ENCODE measurements around the gene MMP3. TPM values are rescaled to one million over a fixed set of nuclear protein-coding genes. Genes with fewer than 3 reads are reported as not detected.

The MMP3 gene
- total RNA-seq, 2 donors from 2014 or later = 0.41 TPM; not detected in 1

- H3K4me3 ChIP-seq = no peak overlapping the region
- H3K36me3 ChIP-seq = no peaks in the 10 kb centered on the region
- H3K27ac ChIP-seq = no peak overlapping the region
- H3K9me3 ChIP-seq = no peaks in the 10 kb centered on the region
- H3K4me1 ChIP-seq (replicated peaks) = no peaks in the 10 kb centered on the region
- TF ChIP-seq, protein P1, sequence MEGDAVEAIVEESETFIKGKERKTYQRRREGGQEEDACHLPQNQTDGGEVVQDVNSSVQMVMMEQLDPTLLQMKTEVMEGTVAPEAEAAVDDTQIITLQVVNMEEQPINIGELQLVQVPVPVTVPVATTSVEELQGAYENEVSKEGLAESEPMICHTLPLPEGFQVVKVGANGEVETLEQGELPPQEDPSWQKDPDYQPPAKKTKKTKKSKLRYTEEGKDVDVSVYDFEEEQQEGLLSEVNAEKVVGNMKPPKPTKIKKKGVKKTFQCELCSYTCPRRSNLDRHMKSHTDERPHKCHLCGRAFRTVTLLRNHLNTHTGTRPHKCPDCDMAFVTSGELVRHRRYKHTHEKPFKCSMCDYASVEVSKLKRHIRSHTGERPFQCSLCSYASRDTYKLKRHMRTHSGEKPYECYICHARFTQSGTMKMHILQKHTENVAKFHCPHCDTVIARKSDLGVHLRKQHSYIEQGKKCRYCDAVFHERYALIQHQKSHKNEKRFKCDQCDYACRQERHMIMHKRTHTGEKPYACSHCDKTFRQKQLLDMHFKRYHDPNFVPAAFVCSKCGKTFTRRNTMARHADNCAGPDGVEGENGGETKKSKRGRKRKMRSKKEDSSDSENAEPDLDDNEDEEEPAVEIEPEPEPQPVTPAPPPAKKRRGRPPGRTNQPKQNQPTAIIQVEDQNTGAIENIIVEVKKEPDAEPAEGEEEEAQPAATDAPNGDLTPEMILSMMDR (IDR thresholded peaks at IDR 0.05) = no peak
- no peaks in the 10 kb centered on the region for H3K27me3 ChIP-seq (replicated peaks; ENCODE audit: insufficient read depth)
- DNase-seq (ENCODE audit: low spot score) = no peak
- WGBS = 92% methylated on average over 2 of the region's 2 CpGs
- intact Hi-C loops (cut with DNase I) = loop anchor here (10.0 kb wide), 1 partner anchor 108 kb away; no protein-coding TSS in a partner anchor
Observed at GRCh38 chr11:102837156-102837555, 6.3 kb downstream of the MMP3 start.

GRCh38 chr11:102836290-102836875 is 7.0 kb downstream of the MMP3 start:
- H3K4me1 ChIP-seq (replicated peaks) = no peaks in the 10 kb centered on the region
- no peak overlapping the region for H3K4me3 ChIP-seq
- TF ChIP-seq, protein P1 (IDR thresholded peaks at IDR 0.05) = no peak
- intact Hi-C loops (cut with DNase I) = loop anchor here (10.0 kb wide), 1 partner anchor 108 kb away; no protein-coding TSS in a partner anchor
- no peaks in the 10 kb centered on the region for H3K36me3 ChIP-seq
- DNase-seq (ENCODE audit: low spot score) = no peak
- no peaks in the 10 kb centered on the region for H3K9me3 ChIP-seq
- no peaks in the 10 kb centered on the region for H3K27me3 ChIP-seq (replicated peaks; ENCODE audit: insufficient read depth)
- no peak overlapping the region for H3K27ac ChIP-seq
- WGBS = 11% methylated on average over 3 of the region's 3 CpGs

DNA sequence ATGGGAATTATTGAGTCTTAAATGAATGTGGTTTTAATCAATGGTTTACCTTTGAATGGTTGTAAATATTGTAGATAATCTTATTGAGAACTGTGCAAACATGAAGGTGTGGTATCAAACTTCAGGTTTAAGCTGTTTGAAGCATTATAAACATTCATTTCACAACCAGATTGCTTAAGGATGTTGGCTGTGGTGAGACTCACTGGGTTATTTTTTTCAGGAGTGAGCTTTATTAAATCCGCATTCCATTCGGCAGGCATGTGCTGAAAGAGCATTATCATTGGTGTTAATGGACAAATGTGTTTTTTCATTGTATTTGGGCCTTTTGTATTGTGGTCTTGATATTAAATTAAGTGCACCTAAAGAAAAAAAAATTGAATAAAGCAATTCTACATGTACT is 9.7 kb downstream of the MMP3 start:
- TF ChIP-seq, protein P1 (IDR thresholded peaks at IDR 0.05) = no peak
- no peak for TF ChIP-seq POLR2A (IDR thresholded peaks at IDR 0.05)
- TF ChIP-seq POLR2AphosphoS5 (IDR thresholded peaks at IDR 0.05) = no peak
- no peaks in the 10 kb centered on the region for H3K4me1 ChIP-seq (replicated peaks)
- WGBS = 84% methylated on average over 2 of the region's 2 CpGs
- H3K27ac ChIP-seq = no peak overlapping the region
- intact Hi-C loops (cut with DNase I) = loop anchor here (10.0 kb wide), 1 partner anchor 111 kb away; no protein-coding TSS in a partner anchor
- H3K9me3 ChIP-seq = no peaks in the 10 kb centered on the region
- DNase-seq (ENCODE audit: low spot score) = no peak
- no peak overlapping the region for H3K4me3 ChIP-seq
- H3K27me3 ChIP-seq (replicated peaks; ENCODE audit: insufficient read depth) = no peaks in the 10 kb centered on the region
- H3K36me3 ChIP-seq = no peaks in the 10 kb centered on the region

DNA sequence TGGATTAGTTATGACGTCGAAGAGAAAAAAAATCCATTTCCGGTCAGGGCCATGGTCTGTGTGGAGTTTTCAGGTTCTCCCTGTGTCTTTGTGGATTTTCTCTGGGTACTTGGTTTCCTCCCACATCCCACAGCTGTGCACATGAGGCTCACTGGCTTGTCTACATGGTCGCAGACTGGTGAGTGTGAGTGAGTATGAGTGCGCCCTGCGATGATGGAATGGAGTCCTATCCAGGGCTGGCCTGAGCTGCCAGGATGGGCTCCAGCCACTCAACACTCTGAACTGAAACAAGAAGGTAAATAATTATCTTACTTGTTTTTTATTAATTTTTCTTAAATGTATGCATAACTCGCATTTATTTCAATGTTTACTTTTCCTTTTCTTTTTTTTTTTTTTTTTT is 10.8 kb downstream of the MMP3 start:
- no peaks in the 10 kb centered on the region for H3K4me1 ChIP-seq (replicated peaks)
- H3K27me3 ChIP-seq (replicated peaks; ENCODE audit: insufficient read depth) = no peaks in the 10 kb centered on the region
- intact Hi-C loops (cut with DNase I) = loop anchor here (10.0 kb wide), 1 partner anchor 112 kb away; no protein-coding TSS in a partner anchor
- H3K9me3 ChIP-seq = no peaks in the 10 kb centered on the region
- no peak overlapping the region for H3K27ac ChIP-seq
- TF ChIP-seq POLR2AphosphoS5 (IDR thresholded peaks at IDR 0.05) = no peak
- TF ChIP-seq, protein P1 (IDR thresholded peaks at IDR 0.05) = no peak
- TF ChIP-seq POLR2A (IDR thresholded peaks at IDR 0.05) = no peak
- H3K4me3 ChIP-seq = no peak overlapping the region
- no peaks in the 10 kb centered on the region for H3K36me3 ChIP-seq
- 93% methylated on average over 7 of the region's 7 CpGs for WGBS
- no peak for DNase-seq (ENCODE audit: low spot score)

Data from prostate gland (tissue), 2 donors.